Mesendoderm (in vitro differentiated cells): Measurements from ENCODE around the gene CPT2.

Experiments
- DNase-seq: peaks from one replicate; pipeline ENCODE4 v3.0.0; 2013
- H2AK5ac ChIP-seq: 2 replicates; pipeline ENCODE4 v1.6.1; 2013; ENCODE audit warnings: low read length, inconsistent platforms
- H2BK120ac ChIP-seq: 2 replicates; pipeline ENCODE4 v1.6.1; 2013; ENCODE audit warnings: low read depth, mild to moderate bottlenecking, low read length, moderate library complexity, mixed read lengths
- H2BK15ac ChIP-seq: replicated peaks from 2 replicates; pipeline ENCODE4 v1.6.1; 2013; ENCODE audit warnings: low read depth, mild to moderate bottlenecking, moderate library complexity
- H2BK5ac ChIP-seq: 2 replicates; pipeline ENCODE4 v1.6.1; 2013; ENCODE audit warnings: low read length, inconsistent platforms
- H3K18ac ChIP-seq: 2 replicates; pipeline ENCODE4 v1.6.1; 2013; ENCODE audit warnings: mild to moderate bottlenecking, low read length, mixed read lengths
- H3K23ac ChIP-seq: one replicate; pipeline ENCODE4 v1.6.1; 2013; ENCODE audit warnings: low read length
- H3K27ac ChIP-seq: 2 replicates; pipeline ENCODE4 v1.5.1; 2013; ENCODE audit warnings: low read depth, mild to moderate bottlenecking, inconsistent platforms, low read length, moderate library complexity
- H3K27me3 ChIP-seq: 2 replicates; pipeline ENCODE4 v1.6.1; 2013; ENCODE audit warnings: low read length, control low read depth, mild to moderate bottlenecking, inconsistent platforms; ENCODE audit not compliant: insufficient read depth, poor library complexity
- H3K36me3 ChIP-seq: 2 replicates; pipeline ENCODE4 v1.6.1; 2013; ENCODE audit warnings: low read length, inconsistent platforms; ENCODE audit not compliant: control insufficient read depth, insufficient read depth
- H3K4ac ChIP-seq: one replicate; pipeline ENCODE4 v1.6.1; 2013; ENCODE audit warnings: low read depth, mild to moderate bottlenecking, low read length, moderate library complexity
- H3K4me1 ChIP-seq: 2 replicates; pipeline ENCODE4 v1.6.1; 2013; ENCODE audit warnings: low read depth, low read length, inconsistent platforms; ENCODE audit not compliant: control insufficient read depth
- H3K4me2 ChIP-seq: 2 replicates; pipeline ENCODE4 v1.6.1; 2013; ENCODE audit warnings: low read length
- H3K4me3 ChIP-seq: 2 replicates; pipeline ENCODE4 v1.5.1; 2013; ENCODE audit warnings: mild to moderate bottlenecking, low read length
- H3K56ac ChIP-seq: one replicate; pipeline ENCODE4 v1.6.1; 2013; ENCODE audit warnings: low read length
- H3K79me1 ChIP-seq: 2 replicates; pipeline ENCODE4 v1.6.1; 2013; ENCODE audit warnings: low read length, inconsistent platforms
- H3K79me2 ChIP-seq: 2 replicates; pipeline ENCODE4 v1.6.1; 2013; ENCODE audit warnings: mild to moderate bottlenecking, low read length; ENCODE audit not compliant: control insufficient read depth, insufficient read depth
- H3K9ac ChIP-seq: 2 replicates; pipeline ENCODE4 v1.6.1; 2013; ENCODE audit warnings: low read length, inconsistent platforms
- H4K5ac ChIP-seq: one replicate; pipeline ENCODE4 v1.6.1; 2013; ENCODE audit warnings: low read length
- H4K8ac ChIP-seq: one replicate; pipeline ENCODE4 v1.6.1; 2013; ENCODE audit warnings: low read depth, mild to moderate bottlenecking, control low read depth, low read length, moderate library complexity
- WGBS: extraction: QIAGEN DNeasy Blood & Tissue Kit; methylation state at CpG from one replicate; pipeline ENCODE4 v1.1.7; 2013; ENCODE audit warnings: low lambda C conversion rate, missing lambda C conversion rate; ENCODE audit not compliant: insufficient coverage; ENCODE audit errors: extremely low coverage; 5-methylcytosine and 5-hydroxymethylcytosine counted together

The CPT2 gene

DNA sequence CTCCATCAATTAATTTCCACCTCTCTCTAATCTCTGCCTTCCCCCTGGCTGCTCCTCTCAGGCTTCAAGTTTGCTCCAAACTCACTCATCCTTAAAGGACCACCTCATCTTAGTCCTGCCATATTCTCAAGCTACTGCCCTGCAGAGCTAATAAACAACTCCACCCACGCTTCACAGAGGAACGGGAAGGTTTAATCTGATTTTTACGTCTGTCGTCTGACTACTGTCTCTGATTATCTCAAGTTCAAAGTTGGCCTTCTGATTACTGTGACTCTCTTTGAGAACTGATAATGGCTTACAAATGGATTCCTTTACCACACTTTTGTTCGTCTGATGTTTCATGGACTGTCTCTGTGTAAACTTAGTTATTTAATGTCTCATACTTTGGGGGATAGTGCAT lies 7.6 kb upstream of the CPT2 start:
- H2BK15ac ChIP-seq: no peak overlapping the region
- no peak overlapping the region for H3K9ac ChIP-seq
- no peak overlapping the region for H2AK5ac ChIP-seq
- no peak overlapping the region for H3K23ac ChIP-seq
- H3K56ac ChIP-seq: no peak overlapping the region
- H4K8ac ChIP-seq: no peak overlapping the region
- no peak overlapping the region for H3K4me3 ChIP-seq
- H3K27me3 ChIP-seq: no peaks in the 10 kb centered on the region
- H3K4me2 ChIP-seq: no peak overlapping the region
- no peak overlapping the region for H2BK120ac ChIP-seq
- peaks cover 5% of the 10 kb centered on the region for H3K4me1 ChIP-seq
- no peak overlapping the region for H3K18ac ChIP-seq
- H3K79me2 ChIP-seq: no peaks in the 10 kb centered on the region
- no peaks in the 10 kb centered on the region for H3K36me3 ChIP-seq
- no peak overlapping the region for H4K5ac ChIP-seq
- no CpG with 5 or more reads among the region's 5 CpGs for WGBS
- no peak overlapping the region for H3K4ac ChIP-seq
- no peak overlapping the region for H3K27ac ChIP-seq
- no peaks in the 10 kb centered on the region for H3K79me1 ChIP-seq
- DNase-seq: peak; percentile 83
- H2BK5ac ChIP-seq: no peak overlapping the region

DNA sequence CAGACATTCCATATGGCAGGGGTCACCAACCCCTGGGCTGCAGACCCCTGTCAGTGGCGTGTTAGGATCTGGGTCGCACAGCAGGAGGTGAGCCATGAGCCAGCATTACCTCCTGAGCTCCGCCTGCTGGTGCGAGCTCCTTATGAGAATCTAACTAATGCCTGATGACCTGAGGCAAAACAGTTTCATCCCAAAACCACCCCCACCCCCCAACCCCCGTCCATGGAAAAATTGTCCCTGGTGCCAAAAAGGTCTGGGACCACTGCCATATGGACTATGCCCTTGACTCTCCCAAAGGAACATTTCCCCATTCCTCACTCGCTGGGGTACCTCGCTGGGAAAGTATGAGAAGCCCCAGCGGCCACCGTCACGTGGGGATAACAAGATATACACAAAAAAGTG lies 6.4 kb upstream of the CPT2 start:
- Histone ChIP-seq H3K27me3 (no peaks in the 10 kb centered on the region), H3K56ac (no peak overlapping the region), H2AK5ac (no peak overlapping the region), H3K4me3 (no peak overlapping the region), H3K18ac (no peak overlapping the region), H2BK120ac (no peak overlapping the region), H3K79me2 (no peaks in the 10 kb centered on the region), H2BK15ac (no peak overlapping the region), H3K79me1 (no peaks in the 10 kb centered on the region), H3K4ac (no peak overlapping the region), H3K27ac (no peak overlapping the region), H3K9ac (no peak overlapping the region), H3K4me2 (no peak overlapping the region), H2BK5ac (peak overlapping the region; percentile 12), H3K36me3 (no peaks in the 10 kb centered on the region), H3K23ac (no peak overlapping the region), H4K8ac (no peak overlapping the region), H4K5ac (no peak overlapping the region), H3K4me1 (peaks cover 5% of the 10 kb centered on the region)
- peak; percentile 66 for DNase-seq
- WGBS: no CpG with 5 or more reads among the region's 10 CpGs

DNA sequence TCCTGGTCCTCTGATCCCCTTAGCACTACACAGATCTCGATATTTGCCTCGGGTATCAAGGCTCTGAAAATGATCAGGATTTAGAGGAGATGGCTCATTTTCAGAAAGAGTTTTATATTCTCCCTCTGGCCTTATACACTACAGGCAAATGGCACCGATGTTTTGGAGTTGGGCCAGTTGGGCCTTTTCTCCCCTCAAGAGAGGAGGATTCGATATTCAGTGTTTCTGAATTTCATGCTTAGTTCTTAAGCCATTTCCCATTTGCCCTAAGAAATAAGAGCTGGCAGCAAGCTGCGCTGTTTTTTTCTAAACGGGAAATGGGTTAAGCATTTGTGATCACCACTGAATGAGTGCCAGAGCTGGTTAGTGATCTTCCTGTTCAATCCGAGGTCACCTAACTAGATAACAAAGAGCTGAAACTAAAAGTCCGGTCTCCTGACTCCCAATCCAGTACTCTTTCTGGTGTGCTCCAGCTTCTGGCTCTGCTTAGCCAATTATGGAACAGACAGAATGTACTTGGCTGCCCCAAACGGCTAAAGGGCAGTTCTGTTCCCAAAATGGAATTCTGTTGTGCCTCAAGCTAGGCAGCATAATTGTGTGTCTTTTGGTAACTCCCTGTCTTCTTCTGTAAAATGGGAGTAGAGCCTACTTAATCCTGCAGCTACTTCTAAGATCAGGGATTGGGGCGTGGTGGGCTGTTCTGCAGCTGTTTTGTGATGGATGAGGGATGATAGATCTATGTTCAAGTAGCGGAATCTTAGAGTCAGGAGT lies 1.2 kb upstream of the CPT2 start:
- Histone ChIP-seq H3K18ac (no peak overlapping the region), H4K8ac (no peak overlapping the region), H3K36me3 (no peaks in the 10 kb centered on the region), H3K4ac (no peak overlapping the region), H3K79me1 (no peaks in the 10 kb centered on the region), H2BK120ac (no peak overlapping the region), H3K4me2 (no peak overlapping the region), H3K4me1 (peaks cover 3% of the 10 kb centered on the region), H2AK5ac (no peak overlapping the region), H4K5ac (no peak overlapping the region), H2BK15ac (no peak overlapping the region), H2BK5ac (no peak overlapping the region), H3K27me3 (no peaks in the 10 kb centered on the region), H3K9ac (no peak overlapping the region), H3K23ac (no peak overlapping the region), H3K4me3 (no peak overlapping the region), H3K56ac (no peak overlapping the region), H3K79me2 (no peaks in the 10 kb centered on the region), H3K27ac (no peak overlapping the region)
- WGBS: no CpG with 5 or more reads among the region's 11 CpGs
- no peak for DNase-seq

DNA sequence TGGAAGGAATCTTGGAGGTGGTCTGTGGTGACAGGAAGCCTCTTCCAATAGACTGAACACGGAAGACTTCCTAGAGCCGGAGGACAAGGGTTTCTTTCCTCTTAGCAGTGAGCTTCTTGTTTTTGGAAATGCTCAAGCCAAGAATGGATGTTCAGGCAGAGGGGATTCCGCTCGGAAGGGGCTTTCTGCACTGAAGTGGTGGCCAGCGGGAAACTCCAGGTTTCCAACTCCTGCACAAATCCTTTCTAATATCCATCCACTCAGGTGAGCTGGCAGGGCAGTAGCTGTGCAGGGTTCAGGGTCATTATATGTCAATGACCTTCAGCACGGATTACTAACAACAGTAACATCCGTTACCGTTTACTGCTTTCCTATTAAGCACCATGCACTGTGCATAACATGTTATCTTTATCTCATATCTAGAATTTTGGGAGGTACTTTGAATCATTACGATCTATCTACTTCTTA lies 573 bp upstream of the CPT2 start:
- peak overlapping the region; percentile 69 for H3K9ac ChIP-seq
- H3K56ac ChIP-seq: peak overlapping the region; percentile 63
- H2BK15ac ChIP-seq: no peak overlapping the region
- H2AK5ac ChIP-seq: no peak overlapping the region
- H3K18ac ChIP-seq: no peak overlapping the region
- no peak overlapping the region for H3K27ac ChIP-seq
- peak overlapping the region; percentile 23 for H3K4me2 ChIP-seq
- H3K36me3 ChIP-seq: no peaks in the 10 kb centered on the region
- WGBS: no CpG with 5 or more reads among the region's 9 CpGs
- no peaks in the 10 kb centered on the region for H3K27me3 ChIP-seq
- H4K8ac ChIP-seq: no peak overlapping the region
- no peak overlapping the region for H2BK120ac ChIP-seq
- no peak overlapping the region for H3K4me3 ChIP-seq
- H3K79me2 ChIP-seq: no peaks in the 10 kb centered on the region
- no peak for DNase-seq
- H3K79me1 ChIP-seq: no peaks in the 10 kb centered on the region
- H2BK5ac ChIP-seq: no peak overlapping the region
- no peak overlapping the region for H3K4ac ChIP-seq
- no peaks in the 10 kb centered on the region for H3K4me1 ChIP-seq
- no peak overlapping the region for H3K23ac ChIP-seq
- no peak overlapping the region for H4K5ac ChIP-seq

DNA sequence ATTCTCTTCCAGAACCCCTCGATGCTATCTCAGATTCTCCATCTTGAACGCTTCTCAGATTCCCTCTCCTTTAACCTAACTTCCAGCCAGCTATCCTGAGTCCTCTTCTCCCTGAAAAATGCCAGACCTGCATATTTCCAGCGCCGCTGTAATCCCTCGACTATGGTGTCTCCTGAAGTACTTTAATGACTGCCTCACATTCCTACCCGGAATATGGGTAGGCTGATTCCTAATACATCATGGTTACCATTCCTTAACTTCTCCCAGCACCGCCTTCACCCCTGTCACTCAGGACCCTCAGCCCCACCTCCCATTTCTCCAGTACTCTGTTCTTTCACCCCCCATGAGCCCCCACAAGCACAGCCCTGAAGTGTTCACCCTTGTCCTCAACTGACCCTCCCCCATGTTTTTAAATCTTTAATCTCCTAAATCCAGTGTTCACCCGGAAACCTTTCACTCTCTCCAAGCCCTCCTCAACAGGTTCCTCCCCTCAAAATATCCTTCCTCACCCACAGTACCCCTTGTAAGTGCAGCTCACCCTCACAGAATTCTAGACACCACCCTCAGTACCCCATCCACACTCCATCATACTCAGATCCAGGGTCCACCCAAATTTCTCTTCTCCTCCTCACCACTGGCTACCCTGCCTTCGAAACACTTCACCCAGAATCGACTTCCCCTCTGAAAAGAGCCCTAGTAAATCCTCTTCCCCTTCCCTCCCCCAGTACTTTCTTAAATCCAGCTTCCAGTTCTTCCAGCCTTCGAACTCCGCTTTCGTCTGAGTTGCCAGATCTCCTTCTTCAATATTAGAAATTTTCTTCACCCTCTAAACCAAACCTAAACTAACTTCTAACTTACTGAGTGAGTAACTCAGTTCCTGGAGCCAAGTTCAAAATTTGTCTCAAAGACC lies 922 bp downstream of the CPT2 start:
- WGBS: no CpG with 5 or more reads among the region's 13 CpGs
- peak; percentile 46 for DNase-seq

More for the DNA sequence above, 922 bp downstream of the CPT2 start:
- no peaks in the 10 kb centered on the region for H3K79me1 ChIP-seq
- H3K79me2 ChIP-seq: no peaks in the 10 kb centered on the region
- H3K27me3 ChIP-seq: no peaks in the 10 kb centered on the region
- peak overlapping the region; percentile 87 for H3K27ac ChIP-seq
- peak overlapping the region; percentile 92 for H3K9ac ChIP-seq
- peak overlapping the region; percentile 65 for H3K4ac ChIP-seq
- H3K4me3 ChIP-seq: peak overlapping the region; percentile 50
- H2BK120ac ChIP-seq: no peak overlapping the region
- H4K8ac ChIP-seq: no peak overlapping the region
- H2BK15ac ChIP-seq: no peak overlapping the region
- peak overlapping the region; percentile 96 for H3K18ac ChIP-seq
- peak overlapping the region; percentile 67 for H3K4me2 ChIP-seq
- H2BK5ac ChIP-seq: no peak overlapping the region
- no peaks in the 10 kb centered on the region for H3K36me3 ChIP-seq
- no peak overlapping the region for H4K5ac ChIP-seq
- peak overlapping the region; percentile 91 for H3K56ac ChIP-seq
- no peak overlapping the region for H2AK5ac ChIP-seq
- H3K4me1 ChIP-seq: no peaks in the 10 kb centered on the region
- H3K23ac ChIP-seq: no peak overlapping the region
